ENCODE data around the gene IRF9.

- TF ChIP-seq MEIS2 (CRISPR knock-in tag; IDR thresholded peaks at IDR 0.05) = no peak
- no peak for TF ChIP-seq ZFP36 (IDR thresholded peaks at IDR 0.05; ENCODE audit: borderline replicate concordance, low read depth, low read length, partially characterized antibody)
- no peak for TF ChIP-seq SNRNP70 (IDR thresholded peaks at IDR 0.05; ENCODE audit: low read depth, low read length)
- TF ChIP-seq MXI1 (IDR thresholded peaks at IDR 0.05; ENCODE audit: borderline replicate concordance, low read depth, low read length) = no peak
- TF ChIP-seq HINFP (CRISPR knock-in tag; IDR thresholded peaks at IDR 0.05; ENCODE audit: low read depth) = no peak
Observed at GRCh38 chr14:24123424-24124417, 37.3 kb upstream of the IRF9 start.

Measured in HepG2 (cell line).